H1 (cell line): Measurements from ENCODE around the gene TNS2. TPM values are rescaled to one million over a fixed set of nuclear protein-coding genes. Genes with fewer than 3 reads are reported as not detected.

Source experiments
- CBX5 ChIP-seq: fragments of 300-800, 300-1000 bp; sonication (generic); IDR thresholded peaks from 2 replicates; pipeline ENCODE4 v1.7.1; 2016; ENCODE audit warnings: antibody characterized with exemption, low read length, low read depth
- CHD1 ChIP-seq: IDR thresholded peaks from 2 replicates; pipeline ENCODE4 v1.6.1; 2012; ENCODE audit warnings: low read depth, low read length, improper control_type of control experiment
- CHD2 ChIP-seq: IDR thresholded peaks from 2 replicates; pipeline ENCODE4 v1.6.1; 2012; ENCODE audit warnings: low read length, improper control_type of control experiment
- GTF2F1 ChIP-seq: IDR thresholded peaks from 2 replicates; pipeline ENCODE4 v1.6.1; 2012; ENCODE audit warnings: low read depth, low read length, improper control_type of control experiment, borderline replicate concordance
- KDM4A ChIP-seq: IDR thresholded peaks from one replicate; pipeline ENCODE4 v1.7.1; 2012; ENCODE audit warnings: low read depth, mild to moderate bottlenecking, moderate library complexity, low read length, inconsistent platforms; ENCODE audit not compliant: severe bottlenecking
- MAFK ChIP-seq: IDR thresholded peaks from 2 replicates; pipeline ENCODE4 v1.6.1; 2012; ENCODE audit warnings: low read depth, mild to moderate bottlenecking, improper control_type of control experiment, low read length
- NANOG ChIP-seq: IDR thresholded peaks from 2 replicates; pipeline ENCODE4 v1.6.1; 2011; ENCODE audit warnings: low read length, low read depth, mild to moderate bottlenecking, inconsistent platforms; ENCODE audit not compliant: insufficient read depth, poor library complexity, severe bottlenecking
- PHF8 ChIP-seq: fragments of 200-600 bp; sonication (generic); conservative IDR thresholded peaks from 2 replicates; pipeline ENCODE4 v1.7.1; 2012; ENCODE audit warnings: low read depth, mild to moderate bottlenecking, inconsistent platforms, low read length, moderate library complexity
- SIRT6 ChIP-seq: IDR thresholded peaks from one replicate; pipeline ENCODE4 v1.7.1; 2012; ENCODE audit warnings: low read length, inconsistent platforms
- TAF1 ChIP-seq: IDR thresholded peaks from 2 replicates; pipeline ENCODE4 v1.6.1; 2011; ENCODE audit warnings: mild to moderate bottlenecking, low read depth, low read length
- TBP ChIP-seq: IDR thresholded peaks from 2 replicates; pipeline ENCODE4 v1.6.1; 2011; ENCODE audit warnings: low read depth, low read length, improper control_type of control experiment
- TCF12 ChIP-seq: IDR thresholded peaks from 2 replicates; pipeline ENCODE4 v1.6.1; 2011; ENCODE audit warnings: low read depth, mild to moderate bottlenecking, low read length
- polyA plus RNA-seq, 7 experiments: library from polyadenylated mRNA; depleted of rRNA in 3 of 7; stranded (reverse) in 5 of 7; unstranded in 2 of 7; fragments of >200 nt in 5 of 7; fragments of 200-250 nt in 2 of 7; gene quantifications; 1 replicate in 5 of 7; 2 replicates in 1 of 7; 4 replicates in 1 of 7; pipeline versions ENCODE4 v1.2.1 to v1.2.3, GENCODE V29; 2011 to 2013; ENCODE audit warnings: missing spikeins in 2 of 7, mixed read lengths in 2 of 7
- total RNA-seq: library from RNA; stranded (reverse); fragmentation: NEBNext Ultra II Directional; extraction: Animal tissue kit (Norgen Biotek cat#: 25700); gene quantifications from 2 replicates; pipeline ENCODE4 v1.2.1, GENCODE V29; 2021
- TF ChIP-seq, protein P1 (sequence below): fragments of 300-600 bp; sonication (generic); IDR thresholded peaks from 2 replicates; pipeline ENCODE4 v1.7.1; 2012; ENCODE audit warnings: low read length, moderate library complexity, mild to moderate bottlenecking, inconsistent platforms; ENCODE audit not compliant: insufficient replicate concordance

Gene TNS2
- total and polyA plus RNA-seq, 2 of the 8 experiments (the other 6 are each of a cell fraction or from before 2014, with no cell fraction given): 2.8 to 4.7 TPM

DNA sequence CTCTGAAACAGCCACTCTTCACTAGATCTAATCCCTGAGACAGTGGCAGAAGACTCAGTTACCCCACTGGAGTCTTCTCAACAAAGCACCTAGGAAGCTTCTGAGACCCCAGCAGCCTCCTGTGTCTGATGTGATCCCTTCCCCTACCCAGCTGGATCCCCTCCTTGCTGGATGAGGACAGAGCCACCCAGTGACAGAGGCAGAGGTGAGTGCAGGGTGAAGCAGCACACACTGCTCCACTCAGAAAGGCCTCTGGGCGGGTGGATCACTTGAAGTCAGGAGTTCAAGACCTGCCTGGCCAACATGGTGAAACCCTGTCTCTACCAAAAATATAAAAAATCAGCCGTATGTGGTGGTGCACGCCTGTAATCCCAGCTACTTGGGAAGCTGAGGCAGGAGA, 26.6 kb downstream of the TNS2 start (continued):
- TF ChIP-seq, protein P1, sequence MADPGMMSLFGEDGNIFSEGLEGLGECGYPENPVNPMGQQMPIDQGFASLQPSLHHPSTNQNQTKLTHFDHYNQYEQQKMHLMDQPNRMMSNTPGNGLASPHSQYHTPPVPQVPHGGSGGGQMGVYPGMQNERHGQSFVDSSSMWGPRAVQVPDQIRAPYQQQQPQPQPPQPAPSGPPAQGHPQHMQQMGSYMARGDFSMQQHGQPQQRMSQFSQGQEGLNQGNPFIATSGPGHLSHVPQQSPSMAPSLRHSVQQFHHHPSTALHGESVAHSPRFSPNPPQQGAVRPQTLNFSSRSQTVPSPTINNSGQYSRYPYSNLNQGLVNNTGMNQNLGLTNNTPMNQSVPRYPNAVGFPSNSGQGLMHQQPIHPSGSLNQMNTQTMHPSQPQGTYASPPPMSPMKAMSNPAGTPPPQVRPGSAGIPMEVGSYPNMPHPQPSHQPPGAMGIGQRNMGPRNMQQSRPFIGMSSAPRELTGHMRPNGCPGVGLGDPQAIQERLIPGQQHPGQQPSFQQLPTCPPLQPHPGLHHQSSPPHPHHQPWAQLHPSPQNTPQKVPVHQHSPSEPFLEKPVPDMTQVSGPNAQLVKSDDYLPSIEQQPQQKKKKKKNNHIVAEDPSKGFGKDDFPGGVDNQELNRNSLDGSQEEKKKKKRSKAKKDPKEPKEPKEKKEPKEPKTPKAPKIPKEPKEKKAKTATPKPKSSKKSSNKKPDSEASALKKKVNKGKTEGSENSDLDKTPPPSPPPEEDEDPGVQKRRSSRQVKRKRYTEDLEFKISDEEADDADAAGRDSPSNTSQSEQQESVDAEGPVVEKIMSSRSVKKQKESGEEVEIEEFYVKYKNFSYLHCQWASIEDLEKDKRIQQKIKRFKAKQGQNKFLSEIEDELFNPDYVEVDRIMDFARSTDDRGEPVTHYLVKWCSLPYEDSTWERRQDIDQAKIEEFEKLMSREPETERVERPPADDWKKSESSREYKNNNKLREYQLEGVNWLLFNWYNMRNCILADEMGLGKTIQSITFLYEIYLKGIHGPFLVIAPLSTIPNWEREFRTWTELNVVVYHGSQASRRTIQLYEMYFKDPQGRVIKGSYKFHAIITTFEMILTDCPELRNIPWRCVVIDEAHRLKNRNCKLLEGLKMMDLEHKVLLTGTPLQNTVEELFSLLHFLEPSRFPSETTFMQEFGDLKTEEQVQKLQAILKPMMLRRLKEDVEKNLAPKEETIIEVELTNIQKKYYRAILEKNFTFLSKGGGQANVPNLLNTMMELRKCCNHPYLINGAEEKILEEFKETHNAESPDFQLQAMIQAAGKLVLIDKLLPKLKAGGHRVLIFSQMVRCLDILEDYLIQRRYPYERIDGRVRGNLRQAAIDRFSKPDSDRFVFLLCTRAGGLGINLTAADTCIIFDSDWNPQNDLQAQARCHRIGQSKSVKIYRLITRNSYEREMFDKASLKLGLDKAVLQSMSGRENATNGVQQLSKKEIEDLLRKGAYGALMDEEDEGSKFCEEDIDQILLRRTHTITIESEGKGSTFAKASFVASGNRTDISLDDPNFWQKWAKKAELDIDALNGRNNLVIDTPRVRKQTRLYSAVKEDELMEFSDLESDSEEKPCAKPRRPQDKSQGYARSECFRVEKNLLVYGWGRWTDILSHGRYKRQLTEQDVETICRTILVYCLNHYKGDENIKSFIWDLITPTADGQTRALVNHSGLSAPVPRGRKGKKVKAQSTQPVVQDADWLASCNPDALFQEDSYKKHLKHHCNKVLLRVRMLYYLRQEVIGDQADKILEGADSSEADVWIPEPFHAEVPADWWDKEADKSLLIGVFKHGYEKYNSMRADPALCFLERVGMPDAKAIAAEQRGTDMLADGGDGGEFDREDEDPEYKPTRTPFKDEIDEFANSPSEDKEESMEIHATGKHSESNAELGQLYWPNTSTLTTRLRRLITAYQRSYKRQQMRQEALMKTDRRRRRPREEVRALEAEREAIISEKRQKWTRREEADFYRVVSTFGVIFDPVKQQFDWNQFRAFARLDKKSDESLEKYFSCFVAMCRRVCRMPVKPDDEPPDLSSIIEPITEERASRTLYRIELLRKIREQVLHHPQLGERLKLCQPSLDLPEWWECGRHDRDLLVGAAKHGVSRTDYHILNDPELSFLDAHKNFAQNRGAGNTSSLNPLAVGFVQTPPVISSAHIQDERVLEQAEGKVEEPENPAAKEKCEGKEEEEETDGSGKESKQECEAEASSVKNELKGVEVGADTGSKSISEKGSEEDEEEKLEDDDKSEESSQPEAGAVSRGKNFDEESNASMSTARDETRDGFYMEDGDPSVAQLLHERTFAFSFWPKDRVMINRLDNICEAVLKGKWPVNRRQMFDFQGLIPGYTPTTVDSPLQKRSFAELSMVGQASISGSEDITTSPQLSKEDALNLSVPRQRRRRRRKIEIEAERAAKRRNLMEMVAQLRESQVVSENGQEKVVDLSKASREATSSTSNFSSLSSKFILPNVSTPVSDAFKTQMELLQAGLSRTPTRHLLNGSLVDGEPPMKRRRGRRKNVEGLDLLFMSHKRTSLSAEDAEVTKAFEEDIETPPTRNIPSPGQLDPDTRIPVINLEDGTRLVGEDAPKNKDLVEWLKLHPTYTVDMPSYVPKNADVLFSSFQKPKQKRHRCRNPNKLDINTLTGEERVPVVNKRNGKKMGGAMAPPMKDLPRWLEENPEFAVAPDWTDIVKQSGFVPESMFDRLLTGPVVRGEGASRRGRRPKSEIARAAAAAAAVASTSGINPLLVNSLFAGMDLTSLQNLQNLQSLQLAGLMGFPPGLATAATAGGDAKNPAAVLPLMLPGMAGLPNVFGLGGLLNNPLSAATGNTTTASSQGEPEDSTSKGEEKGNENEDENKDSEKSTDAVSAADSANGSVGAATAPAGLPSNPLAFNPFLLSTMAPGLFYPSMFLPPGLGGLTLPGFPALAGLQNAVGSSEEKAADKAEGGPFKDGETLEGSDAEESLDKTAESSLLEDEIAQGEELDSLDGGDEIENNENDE: no peak
- TF ChIP-seq TBP (no peak), PHF8 (no peak), NANOG (no peak), TCF12 (no peak), CHD1 (no peak), CBX5 (no peak), GTF2F1 (no peak), MAFK (no peak), CHD2 (no peak), KDM4A (no peak), SIRT6 (no peak), TAF1 (no peak)
